Germinal center (tissue), 1 donor: ENCODE measurements around the gene NEO1.
"Not testable (repeated sequence)": the region's sequence is repeated elsewhere in the genome, so short reads cannot be mapped to it uniquely, and the experiment has no call there.

Source experiments
- DNase-seq: peaks from one replicate; pipeline ENCODE4 v3.0.0; 2012; ENCODE audit warnings: mixed read lengths, low spot score

The NEO1 gene

DNA sequence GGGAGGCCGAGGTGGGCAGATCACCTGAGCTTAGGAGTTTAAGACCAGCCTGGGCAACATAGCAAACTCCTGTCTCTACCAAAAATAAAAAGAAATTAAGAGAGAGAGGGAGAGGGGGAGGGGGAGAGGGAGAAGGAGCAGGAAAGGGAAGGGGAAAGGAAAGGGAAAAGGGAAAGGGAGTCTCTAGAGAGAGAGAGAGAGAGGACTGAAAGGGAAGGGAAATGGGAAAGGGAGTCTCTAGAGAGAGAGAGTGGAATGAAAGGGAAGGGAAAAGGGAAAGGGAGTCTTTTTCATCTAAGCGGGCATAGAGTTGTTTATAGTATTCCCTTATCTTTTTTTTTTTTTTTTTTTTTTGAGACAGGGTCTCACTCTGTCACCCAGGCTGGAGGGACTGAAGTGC is 148.1 kb downstream of the NEO1 start:
- DNase-seq: no peak

DNA sequence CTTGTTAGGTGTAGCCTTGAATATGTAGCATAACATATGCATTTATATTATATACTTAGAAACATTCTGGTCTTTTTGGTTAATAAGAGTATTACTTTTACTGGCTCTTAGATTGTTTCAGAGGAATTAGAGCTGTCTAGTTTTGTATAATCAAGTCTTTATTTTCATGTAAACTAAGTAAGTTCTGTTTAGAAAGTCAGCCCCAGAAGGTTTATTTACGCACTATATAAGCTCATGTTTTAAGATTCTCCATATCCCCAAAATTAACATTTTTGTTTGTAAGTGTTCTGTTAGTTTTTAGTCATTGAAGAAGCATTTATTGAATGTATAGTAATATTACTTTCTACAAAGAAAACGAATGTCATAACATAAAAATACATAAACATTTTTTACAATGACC is 158.4 kb downstream of the NEO1 start:
- no peak for DNase-seq

DNA sequence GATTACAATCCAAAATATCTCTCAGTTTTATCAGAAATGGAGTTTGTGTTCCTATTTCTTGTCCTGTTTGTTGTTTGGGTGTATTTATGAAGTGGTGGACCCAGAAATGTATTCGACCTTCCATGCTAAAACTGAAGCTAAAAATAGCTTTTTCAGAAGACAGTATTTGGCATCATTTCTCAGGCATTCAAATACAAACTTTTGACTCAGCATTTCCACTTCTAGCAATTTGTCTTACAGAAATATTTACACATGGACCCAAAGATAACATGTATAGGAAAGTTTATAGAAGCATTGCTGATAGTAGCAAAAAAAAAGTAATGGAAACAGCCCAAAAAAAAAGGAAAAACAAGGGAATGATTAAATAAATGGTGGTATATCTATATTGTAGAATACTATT is 160.2 kb downstream of the NEO1 start:
- no peak for DNase-seq

DNA sequence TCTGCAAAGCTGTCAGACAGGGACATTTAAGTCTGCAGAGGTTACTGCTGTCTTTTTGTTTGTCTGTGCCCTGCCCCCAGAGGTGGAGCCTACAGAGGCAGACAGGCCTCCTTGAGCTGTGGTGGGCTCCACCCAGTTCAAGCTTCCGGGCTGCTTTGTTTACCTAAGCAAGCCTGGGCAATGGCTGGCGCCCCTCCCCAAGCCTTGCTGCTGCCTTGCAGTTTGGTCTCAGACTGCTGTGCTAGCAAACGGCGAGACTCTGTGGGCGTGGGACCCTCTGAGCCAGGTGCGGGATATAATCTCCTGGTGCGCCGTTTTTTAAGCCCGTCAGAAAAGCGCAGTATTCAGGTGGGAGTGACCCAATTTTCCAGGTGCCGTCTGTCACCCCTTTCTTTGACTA is 169.2 kb downstream of the NEO1 start:
- DNase-seq: not testable (repeated sequence)

DNA sequence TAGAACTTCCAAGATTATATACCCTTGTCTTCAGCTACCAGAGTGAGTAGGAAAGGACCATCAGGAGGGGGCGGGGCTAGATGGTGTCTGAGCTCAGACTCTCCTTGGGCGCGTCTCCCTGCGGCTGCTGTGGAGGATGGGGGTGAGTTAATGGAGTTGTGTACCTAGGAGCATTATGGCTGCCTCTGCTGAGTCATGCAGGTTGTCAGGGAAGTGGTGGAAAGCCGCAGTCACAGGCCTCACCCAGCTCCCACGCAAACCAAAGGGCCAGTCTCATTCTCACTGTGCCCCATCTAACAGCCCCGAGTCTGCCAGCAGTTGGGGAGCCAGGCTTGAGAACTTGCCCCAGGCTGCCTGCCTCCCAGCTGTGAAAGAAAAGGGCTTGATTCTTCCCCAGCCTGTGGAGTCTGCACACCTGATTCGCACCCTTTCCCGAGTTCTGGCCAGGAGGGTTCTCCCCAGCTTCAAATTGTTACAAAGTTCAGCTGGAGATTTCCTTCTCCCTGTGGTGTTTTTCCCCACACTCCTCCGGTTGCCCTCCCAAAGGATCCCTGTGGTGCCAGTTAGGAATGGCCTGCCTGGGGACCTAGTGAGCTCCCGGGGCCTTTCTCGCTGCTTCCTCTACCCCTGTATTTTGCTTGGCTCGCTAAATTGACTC is 173.2 kb downstream of the NEO1 start:
- DNase-seq: no peak

DNA sequence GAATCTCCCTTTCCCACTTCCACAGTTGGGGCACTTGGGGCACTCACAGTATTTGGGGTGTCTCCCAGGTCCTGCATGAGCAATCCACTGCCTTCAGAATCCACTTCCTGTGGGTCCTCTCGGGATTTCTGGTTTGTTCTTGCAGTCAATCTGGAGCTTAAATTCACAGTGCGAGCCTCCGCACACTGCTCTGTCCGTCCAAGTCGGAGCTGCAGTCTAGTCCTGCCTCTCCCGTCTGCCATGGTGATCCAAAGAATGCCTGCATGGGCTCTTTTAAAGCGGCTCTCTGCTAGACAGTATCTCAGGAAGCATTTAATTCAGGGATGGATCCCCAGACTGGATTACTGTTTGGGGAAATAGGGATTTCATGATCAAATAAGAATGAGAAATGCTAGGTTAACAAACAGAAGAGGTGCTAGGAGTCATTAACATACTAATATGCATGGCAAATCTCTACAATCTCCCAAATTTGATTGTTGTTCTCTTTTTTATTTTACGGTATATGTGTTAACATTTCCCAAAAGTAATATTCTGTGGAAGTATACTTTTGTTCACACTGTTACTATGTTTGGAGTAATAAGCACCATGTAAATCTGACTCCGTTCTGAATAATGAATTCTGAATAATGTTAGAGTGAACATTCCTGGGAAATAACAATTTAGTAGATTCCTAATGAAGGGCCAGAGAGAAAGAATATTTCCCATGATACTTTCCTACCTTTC is 174.0 kb downstream of the NEO1 start:
- DNase-seq: no peak

DNA sequence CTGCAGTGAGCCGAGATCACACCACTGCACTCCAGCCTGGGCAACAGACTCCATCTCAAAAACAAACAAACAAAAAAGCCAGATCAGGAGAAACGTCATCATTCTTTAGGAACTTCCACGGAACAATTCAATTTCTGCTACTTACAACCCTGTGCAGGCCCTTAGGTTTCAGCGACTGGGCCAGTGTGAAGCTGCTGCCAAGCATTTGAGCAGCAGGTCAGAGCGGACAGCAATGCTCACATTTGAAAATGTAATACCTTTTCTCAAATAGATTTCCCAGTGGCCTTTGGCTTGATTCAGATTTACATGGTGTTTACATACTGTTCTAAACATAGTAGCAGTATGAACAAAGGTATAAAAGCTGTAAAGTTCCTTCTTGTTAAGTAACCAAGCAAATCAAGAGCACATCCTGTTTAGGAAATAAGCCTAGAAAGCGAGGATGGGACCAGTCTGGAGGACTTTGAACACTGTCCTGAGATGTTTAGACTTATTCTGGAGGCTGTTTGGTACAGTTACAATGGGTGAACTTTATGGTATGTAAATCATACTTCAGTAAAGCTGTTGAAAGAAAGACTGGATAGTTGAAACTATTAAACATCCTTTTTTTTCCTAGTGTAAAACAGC is 175.3 kb downstream of the NEO1 start:
- no peak for DNase-seq

DNA sequence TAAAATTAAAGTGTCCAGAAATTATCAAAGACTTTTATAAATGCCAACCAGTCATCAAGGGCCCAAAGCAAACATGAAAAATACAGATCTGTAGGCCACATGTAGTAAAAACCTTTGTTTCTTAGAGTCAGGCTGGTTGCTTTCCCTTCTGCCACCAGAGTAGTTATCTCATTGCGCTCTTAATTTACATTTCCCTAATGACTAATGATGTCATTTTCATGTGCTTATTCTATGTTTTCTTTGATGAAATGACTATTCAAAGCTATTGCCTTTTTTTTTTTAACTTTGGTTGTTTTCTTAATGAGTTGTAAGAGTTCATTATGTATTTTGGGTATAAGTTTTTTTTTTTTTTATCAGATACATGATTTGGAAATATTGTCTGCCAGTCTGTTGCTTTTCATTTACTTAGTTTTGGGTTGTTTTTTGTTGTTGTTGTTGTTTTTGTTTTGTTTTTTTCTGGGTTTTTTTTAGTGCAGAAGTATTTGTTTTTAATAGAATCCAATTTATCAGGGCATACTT is 175.9 kb downstream of the NEO1 start:
- DNase-seq: no peak

DNA sequence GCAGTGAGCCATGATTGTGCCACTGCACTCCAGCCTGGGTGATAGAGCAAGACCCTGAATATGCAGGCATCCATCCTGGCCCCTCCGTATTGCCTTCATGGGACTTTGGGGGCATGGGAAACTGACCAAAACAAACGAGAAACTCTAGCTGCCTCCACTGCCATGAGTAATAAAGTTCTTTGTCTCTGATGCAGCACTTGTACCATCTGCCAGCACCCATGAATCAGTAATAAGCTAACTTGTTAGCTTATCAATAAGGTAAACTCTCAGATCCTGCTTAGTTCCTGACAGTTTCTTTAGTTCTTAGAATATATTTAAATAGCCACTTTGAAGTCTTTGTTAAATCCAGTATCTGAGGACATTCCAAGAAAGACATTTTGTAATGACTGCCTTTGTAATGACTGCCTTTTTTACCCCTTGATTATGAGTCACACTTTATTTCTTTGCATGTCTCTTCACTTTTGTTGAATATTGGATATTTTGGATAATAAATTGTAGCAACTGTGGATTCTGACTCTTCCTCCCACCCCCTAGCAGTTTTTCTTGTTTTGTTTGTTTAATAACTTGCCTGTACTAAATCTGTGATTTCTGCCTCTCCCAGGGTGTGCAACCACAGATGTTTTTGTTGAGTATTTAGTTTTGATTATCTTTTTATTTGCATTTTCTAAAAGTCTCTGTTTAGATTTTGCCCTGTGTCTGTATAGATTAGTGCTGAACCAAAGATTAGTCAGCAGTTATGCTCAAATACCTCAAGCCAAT is 179.6 kb downstream of the NEO1 start:
- no peak for DNase-seq

DNA sequence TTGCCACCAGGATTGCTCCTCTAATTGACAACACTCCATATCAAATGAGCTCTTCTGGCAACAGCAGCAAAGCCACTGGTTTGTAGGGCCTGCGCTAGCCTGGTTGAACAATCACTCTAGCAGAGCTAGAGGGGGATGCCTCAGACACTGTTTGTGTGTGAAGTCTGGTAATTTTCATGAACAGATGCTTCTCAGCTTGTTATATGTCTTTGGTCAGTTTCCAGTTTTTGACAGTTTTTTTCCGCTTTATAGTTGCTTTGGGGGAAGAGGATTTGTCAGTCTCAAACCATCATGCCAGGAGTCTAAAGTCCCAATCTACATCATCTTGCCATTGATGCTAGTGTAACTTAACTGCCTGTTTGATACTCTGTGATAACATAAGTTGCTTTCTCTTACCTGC is 180.5 kb downstream of the NEO1 start:
- no peak for DNase-seq

DNA sequence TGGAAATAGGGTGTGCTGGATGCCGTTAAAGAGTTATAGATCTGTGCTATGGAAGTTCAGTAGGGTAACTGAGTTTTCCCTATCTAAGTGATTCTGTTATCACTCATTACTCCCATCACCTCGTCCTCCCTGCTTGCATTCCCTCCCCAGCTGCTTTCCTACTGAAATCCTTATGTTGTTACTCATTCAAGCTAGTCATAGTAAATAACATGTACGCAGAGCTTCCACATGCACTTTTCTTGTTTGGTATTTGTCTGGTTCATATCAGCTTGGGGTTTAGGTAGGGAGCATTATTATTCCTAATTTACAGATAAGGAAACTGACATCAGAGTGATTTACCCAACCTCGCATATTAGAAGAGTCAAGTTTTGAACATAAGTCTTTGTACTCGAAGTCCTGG is 181.4 kb downstream of the NEO1 start:
- DNase-seq: no peak

DNA sequence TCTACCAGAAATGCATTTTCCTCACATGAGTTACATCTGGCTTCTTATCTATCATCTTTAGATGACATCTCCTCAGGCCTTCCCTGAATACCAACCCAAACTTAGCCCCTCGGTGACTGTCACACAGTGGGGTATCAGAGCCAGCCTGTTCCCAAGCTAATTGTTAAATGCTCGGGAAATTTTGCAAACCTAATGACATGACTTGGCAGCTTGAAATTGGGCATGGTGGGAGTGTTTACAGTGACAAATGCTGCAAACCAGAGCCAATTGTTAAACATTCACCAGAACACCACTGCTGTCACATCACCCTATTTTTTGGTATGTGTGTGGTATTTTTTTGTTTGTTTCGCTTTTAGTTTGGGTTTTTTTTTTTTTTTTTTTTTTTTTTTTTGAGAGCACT is 185.6 kb downstream of the NEO1 start:
- DNase-seq: no peak

DNA sequence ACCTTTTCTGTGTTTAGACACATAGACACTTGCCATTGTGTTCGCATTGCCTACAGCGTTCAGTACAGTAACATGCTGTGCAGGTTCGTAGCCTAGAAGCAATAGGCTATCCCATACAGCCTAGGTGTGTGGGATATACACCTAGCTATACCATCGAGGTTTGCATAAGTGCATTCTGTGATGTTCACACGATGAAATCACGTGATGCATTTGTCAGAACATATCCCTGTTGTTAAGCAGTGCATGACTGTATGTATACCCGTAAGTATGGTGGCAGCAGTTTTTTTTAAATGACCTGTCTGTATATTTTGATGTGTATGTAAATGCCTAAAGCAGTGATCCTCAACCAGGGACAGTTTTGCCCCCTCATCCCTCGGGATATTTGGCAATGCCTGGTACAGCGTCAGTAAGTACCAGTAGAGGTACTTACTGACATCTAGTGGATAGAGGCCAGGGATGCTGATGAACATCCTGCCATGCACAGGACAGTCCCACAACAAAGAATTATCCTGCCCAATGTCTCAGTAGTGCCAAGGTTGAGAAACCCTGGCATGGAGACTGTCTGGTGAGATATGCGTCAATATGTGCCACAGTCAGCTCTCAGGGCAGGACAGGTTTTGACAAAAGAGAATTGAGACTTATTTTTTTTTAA is 187.4 kb downstream of the NEO1 start:
- DNase-seq: no peak

DNA sequence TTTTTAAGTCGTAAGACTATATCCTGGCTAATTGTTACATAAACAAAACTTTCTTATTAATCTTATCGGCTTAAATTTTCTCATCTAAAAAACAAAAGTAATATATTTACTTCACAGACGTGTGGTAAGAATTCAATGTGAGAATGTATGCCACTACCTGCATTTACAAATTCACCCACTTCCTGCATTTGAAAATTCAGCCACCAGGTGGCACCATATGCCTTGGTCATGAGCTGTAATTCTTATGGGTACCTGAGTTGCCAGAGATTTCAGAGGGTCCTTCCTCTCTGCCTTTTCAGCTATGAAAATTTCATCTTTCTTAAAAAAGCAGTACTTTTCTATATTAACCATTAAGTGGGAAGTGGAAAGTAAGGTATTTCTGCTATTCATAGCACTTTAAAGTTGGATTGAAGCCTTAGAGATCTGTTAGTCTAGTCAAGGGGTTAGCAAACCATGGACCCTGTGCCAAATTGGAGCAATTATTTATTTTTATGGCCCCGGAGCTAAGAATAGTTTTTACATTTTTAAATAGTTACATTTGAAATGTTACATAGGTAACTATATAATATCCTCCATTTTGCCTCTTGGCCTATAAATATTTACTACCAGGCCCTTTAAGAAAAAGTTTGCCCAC is 188.7 kb downstream of the NEO1 start:
- peak; percentile 50 for DNase-seq

DNA sequence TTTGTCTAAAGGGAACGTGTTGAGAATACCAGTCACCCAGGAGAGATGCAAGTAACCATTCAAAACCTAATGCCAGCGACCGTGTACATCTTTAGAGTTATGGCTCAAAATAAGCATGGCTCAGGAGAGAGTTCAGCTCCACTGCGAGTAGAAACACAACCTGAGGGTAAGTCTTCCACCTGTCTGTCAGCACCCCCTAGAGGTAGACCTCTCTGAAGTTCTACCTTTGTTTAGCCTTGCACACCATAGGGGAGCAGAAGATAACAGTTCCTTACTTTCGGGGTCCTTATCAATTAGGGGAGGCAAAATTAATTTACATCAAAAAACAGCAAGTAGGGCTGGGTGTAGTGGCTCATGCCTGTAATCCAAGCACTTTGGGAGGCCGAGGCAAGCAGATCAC is 192.1 kb downstream of the NEO1 start:
- peak; percentile 7 for DNase-seq

DNA sequence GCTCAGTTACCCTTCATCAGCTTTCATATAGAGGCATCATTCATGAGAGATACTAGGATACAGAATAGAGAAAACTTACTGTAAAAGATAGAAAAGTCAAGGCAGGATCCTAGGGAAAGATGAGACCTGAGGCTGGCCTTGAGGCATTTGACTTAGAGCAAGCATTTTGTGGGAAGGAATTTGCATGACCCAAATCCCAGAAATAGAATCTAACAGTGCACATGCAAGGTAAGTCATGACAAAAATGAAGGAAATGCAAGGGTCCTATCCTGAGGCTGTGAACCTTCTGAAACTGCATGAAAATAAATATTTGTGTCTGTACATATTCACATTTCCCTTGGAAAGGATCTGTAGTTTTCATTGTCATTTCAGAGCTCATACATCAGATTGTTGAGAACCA is 194.2 kb downstream of the NEO1 start:
- no peak for DNase-seq

DNA sequence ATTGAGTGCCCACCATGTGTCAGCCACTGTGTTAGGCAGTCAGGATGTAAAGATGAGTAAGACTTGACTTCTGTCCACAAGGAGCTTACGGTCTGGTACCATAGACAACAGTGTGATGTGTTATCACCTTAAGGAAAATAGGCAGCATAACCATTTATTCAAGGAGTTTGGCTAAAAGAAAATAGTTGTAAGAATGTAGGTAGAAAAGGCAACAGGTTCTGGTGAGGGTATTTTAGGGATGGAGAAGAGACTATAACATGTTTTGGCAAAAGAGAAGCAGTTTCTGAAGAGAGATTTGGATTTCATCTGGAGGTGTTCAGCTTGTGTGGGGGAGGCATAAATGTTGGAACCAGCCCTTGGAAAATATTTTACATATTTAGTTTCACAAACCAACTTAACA is 194.6 kb downstream of the NEO1 start:
- DNase-seq: no peak

DNA sequence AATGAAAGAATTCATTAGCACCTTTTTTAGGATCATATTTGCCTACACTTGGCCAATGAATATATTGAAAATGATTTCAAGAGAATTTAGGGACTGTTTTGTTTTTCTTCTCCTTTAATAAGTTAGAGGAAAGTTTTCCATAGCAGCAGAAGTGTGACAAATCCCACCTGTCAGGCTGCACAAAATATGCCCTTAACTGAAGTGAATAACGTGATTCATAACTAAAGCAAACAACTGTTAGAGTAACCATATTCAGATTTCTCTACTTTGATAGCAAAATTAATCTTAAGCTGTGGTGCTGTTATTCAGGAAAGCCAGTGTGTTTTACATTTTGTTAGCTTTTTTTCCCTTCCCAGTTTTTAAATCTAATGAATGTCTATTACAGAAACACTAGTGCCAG is 195.1 kb downstream of the NEO1 start:
- no peak for DNase-seq

DNA sequence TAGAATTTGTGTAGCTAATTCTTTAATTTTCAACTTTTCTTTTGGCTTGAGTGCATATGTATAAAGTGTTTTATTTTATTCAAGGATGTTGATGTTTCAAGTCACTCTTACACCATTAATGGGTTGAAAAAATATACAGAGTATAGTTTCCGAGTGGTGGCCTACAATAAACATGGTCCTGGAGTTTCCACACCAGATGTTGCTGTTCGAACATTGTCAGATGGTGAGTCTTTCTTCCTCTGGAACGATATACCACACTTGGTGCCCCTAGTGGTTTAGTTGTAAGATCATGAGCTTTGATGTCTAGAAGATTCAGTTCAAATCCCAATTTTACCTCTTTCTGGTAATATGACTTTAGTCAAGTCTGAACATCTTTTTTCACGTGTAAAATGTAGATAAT is 197.2 kb downstream of the NEO1 start:
- DNase-seq: no peak

DNA sequence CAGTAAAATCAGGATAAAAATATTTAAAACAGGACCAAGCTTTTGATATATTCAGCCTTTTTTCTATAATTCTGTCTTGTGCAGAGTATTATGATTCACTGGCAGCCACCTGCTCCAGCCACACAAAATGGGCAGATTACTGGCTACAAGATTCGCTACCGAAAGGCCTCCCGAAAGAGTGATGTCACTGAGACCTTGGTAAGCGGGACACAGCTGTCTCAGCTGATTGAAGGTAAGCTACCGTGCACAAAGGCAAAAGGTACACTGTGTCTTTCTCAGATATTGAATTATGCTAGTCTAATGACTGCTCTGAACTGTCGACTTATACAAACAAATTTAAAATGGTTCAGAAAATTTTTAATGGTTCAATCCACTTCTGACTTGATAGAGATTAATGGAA is 202.3 kb downstream of the NEO1 start:
- no peak for DNase-seq

DNA sequence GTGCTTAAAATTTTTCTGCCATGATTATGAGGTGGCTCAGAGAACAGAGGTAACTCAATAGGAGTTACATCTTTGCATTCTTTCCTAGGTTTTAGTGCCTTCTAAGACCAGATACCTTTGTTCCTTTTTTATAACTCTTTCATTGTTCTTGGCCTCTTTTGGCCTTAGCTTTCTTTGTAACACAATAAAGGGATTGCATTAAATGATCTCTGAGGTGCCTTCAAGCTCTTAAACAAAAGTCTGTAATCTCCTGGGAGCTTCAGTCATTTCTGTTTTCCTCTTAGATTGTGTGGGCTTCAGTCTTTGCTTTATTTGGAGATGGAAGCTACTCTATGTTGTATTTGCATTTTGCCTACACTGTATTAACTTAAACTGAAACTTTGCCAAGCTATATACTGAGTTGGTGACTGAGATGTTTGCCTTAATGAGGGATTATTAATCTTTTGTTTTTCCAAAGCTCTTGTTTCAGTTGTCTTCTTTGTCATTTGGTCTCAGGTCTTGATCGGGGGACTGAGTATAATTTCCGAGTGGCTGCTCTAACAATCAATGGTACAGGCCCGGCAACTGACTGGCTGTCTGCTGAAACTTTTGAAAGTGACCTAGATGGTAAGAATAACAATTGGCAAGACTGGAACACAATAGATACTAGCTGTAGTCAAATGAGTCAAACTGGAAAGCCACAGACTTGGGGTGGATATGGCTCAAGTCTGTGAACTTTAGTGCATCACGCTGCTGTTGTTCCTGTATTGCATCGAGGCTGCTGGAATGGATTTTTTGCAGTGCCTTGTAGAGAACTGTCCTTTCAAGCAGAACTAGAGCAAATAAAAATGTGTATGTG is 206.2 kb downstream of the NEO1 start:
- DNase-seq: no peak
